HepG2 (cell line): ENCODE measurements around the gene SLCO3A1. TPM values are rescaled to one million over a fixed set of nuclear protein-coding genes. Genes with fewer than 3 reads are reported as not detected.

Source experiments
- CREM ChIP-seq, 2 experiments: sonication (generic) in 1 of 2; formaldehyde crosslinking in 1 of 2; IDR thresholded peaks; 2 replicates each; pipeline versions ENCODE4 v1.4.0 to v1.6.1; 2016 to 2020; ENCODE audit warnings: antibody characterized with exemption in 1 of 2, mild to moderate bottlenecking in 1 of 2, missing genetic modification reagents in 1 of 2
- ONECUT2 ChIP-seq: sonication (generic); formaldehyde crosslinking; IDR thresholded peaks from 2 replicates; pipeline ENCODE4 v1.4.0; 2020; ENCODE audit warnings: missing genetic modification reagents
- SAP130 ChIP-seq: IDR thresholded peaks from 2 replicates; pipeline ENCODE4 v1.6.1; 2016; ENCODE audit warnings: low read depth
- XRCC5 ChIP-seq: fragments of 200-400 bp; formaldehyde crosslinking; optimal IDR thresholded peaks from 2 replicates; pipeline ENCODE3; 2017; ENCODE audit warnings: mild to moderate bottlenecking, low read length
- ZBTB44 ChIP-seq: sonication (generic); formaldehyde crosslinking; IDR thresholded peaks from 2 replicates; pipeline ENCODE4 v1.4.0; 2020; ENCODE audit warnings: missing genetic modification reagents
- ZKSCAN8 ChIP-seq: IDR thresholded peaks from 2 replicates; pipeline ENCODE4 v1.6.1; 2016; ENCODE audit warnings: borderline replicate concordance, missing genetic modification reagents, missing compliant biosample characterization
- ZNF34 ChIP-seq: sonication (generic); formaldehyde crosslinking; IDR thresholded peaks from 2 replicates; pipeline ENCODE4 v1.4.0; 2020; ENCODE audit warnings: mild to moderate bottlenecking, missing genetic modification reagents, borderline replicate concordance
- ZNF605 ChIP-seq: sonication (generic); formaldehyde crosslinking; IDR thresholded peaks from 2 replicates; pipeline ENCODE4 v1.8.0; 2022; ENCODE audit warnings: mild to moderate bottlenecking, missing genetic modification reagents
- ZSCAN12 ChIP-seq: sonication (generic); formaldehyde crosslinking; IDR thresholded peaks from 2 replicates; pipeline ENCODE4 v1.9.0; 2021; ENCODE audit warnings: mild to moderate bottlenecking, missing genetic modification reagents
- polyA plus RNA-seq, 8 experiments: library from polyadenylated mRNA; depleted of rRNA in 3 of 8; stranded (reverse) in 7 of 8; unstranded in 1 of 8; fragments of >200 nt; fragmentation: Illumina TruSeq in 4 of 8; extraction: Trizol in 4 of 8; gene quantifications; 2 replicates each; pipeline versions ENCODE4 v1.2.1 to v1.2.3, GENCODE V29; 2011 to 2016; ENCODE audit warnings: low read depth in 4 of 8, missing spikeins in 1 of 8, mixed read lengths in 1 of 8; ENCODE audit not compliant: insufficient read depth in 1 of 8
- total RNA-seq, 5 experiments: library from RNA; depleted of rRNA; stranded (reverse); fragments of >200 nt; fragmentation: Illumina TruSeq; extraction: Trizol; gene quantifications; 2 replicates each; pipeline ENCODE4 v1.2.3, GENCODE V29; 2016; ENCODE audit warnings: low read depth in 1 of 5
- TF ChIP-seq, protein P1 (sequence below): sonication (generic); formaldehyde crosslinking; IDR thresholded peaks from 2 replicates; pipeline ENCODE4 v1.5.1; 2020; ENCODE audit warnings: missing genetic modification reagents, mild to moderate bottlenecking, borderline replicate concordance
- TF ChIP-seq, protein P2 (sequence below): sonication (generic); formaldehyde crosslinking; IDR thresholded peaks from 2 replicates; pipeline ENCODE4 v1.4.0; 2020; ENCODE audit warnings: mild to moderate bottlenecking, low read depth, missing genetic modification reagents

Gene SLCO3A1
- total and polyA plus RNA-seq, 2 of the 13 experiments (the other 11 are each of a cell fraction or from before 2014, with no cell fraction given): 0.02 TPM; not detected in 1

DNA sequence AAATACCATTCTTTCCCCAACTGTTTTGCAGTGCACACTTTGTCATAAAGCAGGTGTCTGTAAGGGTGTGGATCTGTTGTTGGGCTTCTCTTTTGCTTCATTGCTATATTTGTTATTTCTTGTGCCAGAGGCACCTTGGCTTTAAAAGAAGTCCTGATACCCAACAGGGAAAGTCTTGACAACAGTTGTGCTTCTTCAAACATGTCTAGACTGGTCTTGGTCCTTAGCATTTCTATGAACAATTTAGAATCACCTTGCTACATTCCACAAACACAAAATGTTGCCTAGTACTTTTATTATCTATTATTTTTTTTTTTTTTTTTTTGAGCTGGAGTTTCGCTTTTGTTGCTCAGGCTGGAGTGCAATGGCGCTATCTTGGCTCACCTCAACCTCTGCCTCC is 233.7 kb downstream of the SLCO3A1 start (continued):
- TF ChIP-seq, protein P1, sequence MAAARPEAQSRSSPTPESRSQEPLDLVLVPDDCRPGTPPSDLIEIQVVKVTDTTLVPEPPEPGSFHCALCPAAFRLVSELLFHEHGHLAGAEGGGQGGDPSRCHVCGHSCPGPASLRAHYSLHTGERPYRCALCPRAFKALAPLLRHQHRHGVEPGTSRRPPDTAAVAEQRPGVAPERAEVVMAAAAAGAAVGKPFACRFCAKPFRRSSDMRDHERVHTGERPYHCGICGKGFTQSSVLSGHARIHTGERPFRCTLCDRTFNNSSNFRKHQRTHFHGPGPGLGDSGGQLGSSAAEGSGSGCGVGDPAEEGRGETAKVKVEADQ (CRISPR knock-in tag): no peak
- TF ChIP-seq, protein P2, sequence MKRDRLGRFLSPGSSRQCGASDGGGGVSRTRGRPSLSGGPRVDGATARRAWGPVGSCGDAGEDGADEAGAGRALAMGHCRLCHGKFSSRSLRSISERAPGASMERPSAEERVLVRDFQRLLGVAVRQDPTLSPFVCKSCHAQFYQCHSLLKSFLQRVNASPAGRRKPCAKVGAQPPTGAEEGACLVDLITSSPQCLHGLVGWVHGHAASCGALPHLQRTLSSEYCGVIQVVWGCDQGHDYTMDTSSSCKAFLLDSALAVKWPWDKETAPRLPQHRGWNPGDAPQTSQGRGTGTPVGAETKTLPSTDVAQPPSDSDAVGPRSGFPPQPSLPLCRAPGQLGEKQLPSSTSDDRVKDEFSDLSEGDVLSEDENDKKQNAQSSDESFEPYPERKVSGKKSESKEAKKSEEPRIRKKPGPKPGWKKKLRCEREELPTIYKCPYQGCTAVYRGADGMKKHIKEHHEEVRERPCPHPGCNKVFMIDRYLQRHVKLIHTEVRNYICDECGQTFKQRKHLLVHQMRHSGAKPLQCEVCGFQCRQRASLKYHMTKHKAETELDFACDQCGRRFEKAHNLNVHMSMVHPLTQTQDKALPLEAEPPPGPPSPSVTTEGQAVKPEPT: no peak
- TF ChIP-seq ZNF605 (CRISPR knock-in tag): no peak
- TF ChIP-seq ZSCAN12 (CRISPR knock-in tag): no peak
- no peak for TF ChIP-seq CREM (IDR thresholded peaks at IDR 0.05)
- TF ChIP-seq CREM (CRISPR knock-in tag; IDR thresholded peaks at IDR 0.05): no peak
- no peak for TF ChIP-seq XRCC5
- no peak for TF ChIP-seq ONECUT2
- TF ChIP-seq ZNF34 (CRISPR knock-in tag): no peak
- no peak for TF ChIP-seq ZBTB44
- TF ChIP-seq SAP130 (CRISPR knock-in tag): no peak
- TF ChIP-seq ZKSCAN8: no peak
